Measurements from ENCODE around the gene SUGT1. TPM values are rescaled to one million over a fixed set of nuclear protein-coding genes. Genes with fewer than 3 reads are reported as not detected.

The SUGT1 gene
- total and polyA plus RNA-seq, 2 donors (not counting 3 experiments of a cell fraction or from before 2014, with no cell fraction given) = 21.7 to 78.8 TPM

- H3K27me3 ChIP-seq (ENCODE audit: control insufficient read depth in 2 of 2, insufficient read depth in 2 of 2, low read length in 2 of 2) = no peaks in the 10 kb centered on the region
- ChIA-PET POLR2A (no interaction called here), CTCF (interaction anchor here (1.0 kb wide), 1 partner anchor 43 kb away, joined by 3 read pairs; the partner anchor contains the start of gene SUGT1)
- FAIRE-seq (no peak), DNase-seq (ENCODE audit: low read depth, low spot score) (no peak)
- no peaks in the 10 kb centered on the region for H3K79me2 ChIP-seq (ENCODE audit: control insufficient read depth, insufficient read depth, low read length)
- dilution Hi-C loops (cut with MboI; ENCODE audit: extremely low pct_ligation_motif_present, low sequenced_read_pairs) = no loop called here
- H3K4me1 ChIP-seq (ENCODE audit: control insufficient read depth, extremely low read depth, insufficient read depth, low read length) = no peaks in the 10 kb centered on the region
- H3K27ac ChIP-seq (ENCODE audit: insufficient read depth, low read depth, low read length) = no peak overlapping the region
- TF ChIP-seq JUN (IDR thresholded peaks at IDR 0.05; ENCODE audit: borderline replicate concordance, insufficient read depth, insufficient read length, low read depth) (no peak), POLR2A (IDR thresholded peaks at IDR 0.05; ENCODE audit: low read depth, low read length) (no peak), FOS (IDR thresholded peaks at IDR 0.05; ENCODE audit: borderline replicate concordance, insufficient read depth, low read length) (no peak), GATA2 (IDR thresholded peaks at IDR 0.05; ENCODE audit: insufficient read depth, insufficient read length, low read depth, low read length) (no peak), MYC (IDR thresholded peaks at IDR 0.05; ENCODE audit: low read depth, low read length) (no peak), EZH2 (IDR thresholded peaks at IDR 0.05; ENCODE audit: borderline replicate concordance, low read depth, low read length, severe bottlenecking) (no peak), POLR2AphosphoS5 (IDR thresholded peaks at IDR 0.05; ENCODE audit: insufficient read depth, low read depth, low read length) (no peak)
- TF ChIP-seq, protein P1, sequence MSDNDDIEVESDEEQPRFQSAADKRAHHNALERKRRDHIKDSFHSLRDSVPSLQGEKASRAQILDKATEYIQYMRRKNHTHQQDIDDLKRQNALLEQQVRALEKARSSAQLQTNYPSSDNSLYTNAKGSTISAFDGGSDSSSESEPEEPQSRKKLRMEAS (IDR thresholded peaks at IDR 0.05; ENCODE audit: insufficient read depth, insufficient read length) = no peak
- TF ChIP-seq, protein P2, sequence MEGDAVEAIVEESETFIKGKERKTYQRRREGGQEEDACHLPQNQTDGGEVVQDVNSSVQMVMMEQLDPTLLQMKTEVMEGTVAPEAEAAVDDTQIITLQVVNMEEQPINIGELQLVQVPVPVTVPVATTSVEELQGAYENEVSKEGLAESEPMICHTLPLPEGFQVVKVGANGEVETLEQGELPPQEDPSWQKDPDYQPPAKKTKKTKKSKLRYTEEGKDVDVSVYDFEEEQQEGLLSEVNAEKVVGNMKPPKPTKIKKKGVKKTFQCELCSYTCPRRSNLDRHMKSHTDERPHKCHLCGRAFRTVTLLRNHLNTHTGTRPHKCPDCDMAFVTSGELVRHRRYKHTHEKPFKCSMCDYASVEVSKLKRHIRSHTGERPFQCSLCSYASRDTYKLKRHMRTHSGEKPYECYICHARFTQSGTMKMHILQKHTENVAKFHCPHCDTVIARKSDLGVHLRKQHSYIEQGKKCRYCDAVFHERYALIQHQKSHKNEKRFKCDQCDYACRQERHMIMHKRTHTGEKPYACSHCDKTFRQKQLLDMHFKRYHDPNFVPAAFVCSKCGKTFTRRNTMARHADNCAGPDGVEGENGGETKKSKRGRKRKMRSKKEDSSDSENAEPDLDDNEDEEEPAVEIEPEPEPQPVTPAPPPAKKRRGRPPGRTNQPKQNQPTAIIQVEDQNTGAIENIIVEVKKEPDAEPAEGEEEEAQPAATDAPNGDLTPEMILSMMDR (IDR thresholded peaks at IDR 0.05; ENCODE audit: extremely low read depth in 1 of 2, insufficient read depth in 1 of 2, low read depth in 1 of 2, low read length in 2 of 2) = no peak
- BruUV-seq (replicated peaks) = no TSS peak
- intact Hi-C loops (cut with micrococcal nuclease) = no loop called here
- peaks cover 2 to 4% of the 10 kb centered on the region in 2 experiments for H3K36me3 ChIP-seq (ENCODE audit: control insufficient read depth in 2 of 2, extremely low read depth in 1 of 2, insufficient read depth in 2 of 2, low read length in 2 of 2)
- no peak overlapping the region for H2AFZ ChIP-seq (ENCODE audit: low read depth, low read length)
- H4K20me1 ChIP-seq (replicated peaks; ENCODE audit: control insufficient read depth, extremely low read depth, insufficient read depth, low read length) = no peaks in the 10 kb centered on the region
- no peak overlapping the region for H3K9ac ChIP-seq (replicated peaks; ENCODE audit: extremely low read depth, insufficient read depth, low read length)
- H3K4me3 ChIP-seq (replicated peaks in 1 of 3; ENCODE audit: insufficient read depth in 1 of 3, low read depth in 1 of 3, low read length in 3 of 3) = no peak overlapping the region
- H3K9me1 ChIP-seq (replicated peaks; ENCODE audit: control insufficient read depth, extremely low read depth, insufficient read depth, low read length) = no peaks in the 10 kb centered on the region
- no peak overlapping the region for H3K4me2 ChIP-seq (ENCODE audit: insufficient read depth, low read length)
- H3K9me3 ChIP-seq (replicated peaks; ENCODE audit: control insufficient read depth, insufficient read depth, low read length) = no peaks in the 10 kb centered on the region
Observed at GRCh38 chr13:52695856-52696255, 43.2 kb downstream of the SUGT1 start.

Measured in endothelial cell of umbilical vein (primary cell).